Measurements from ENCODE around the gene SMIM33. TPM values are rescaled to one million over a fixed set of nuclear protein-coding genes. Genes with fewer than 3 reads are reported as not detected.
"Not testable (repeated sequence)": the region's sequence is repeated elsewhere in the genome, so short reads cannot be mapped to it uniquely, and the experiment has no call there.

SMIM33 gene
- under 1 TPM in 2 of 4 donors, not detected in 2; 0.07 to 0.08 TPM for polyA plus RNA-seq (ENCODE audit: insufficient read length in 4 of 4)

GRCh38 chr5:139470821-139471300, at the start of gene SMIM33:
Gene SMIM33 (plus strand): TSS chr5:139471004. CDS start chr5:139471122, 118 bp downstream.
- no peak for DNase-seq (ENCODE audit: low read depth in 4 of 4, low spot score in 3 of 4)

- DNase-seq (ENCODE audit: low read depth in 4 of 4, low spot score in 3 of 4) = peak in 1 of 4 donors; percentile 42
These were observed 48.4 kb upstream of the SMIM33 start for GRCh38 chr5:139422307-139422893.

DNA sequence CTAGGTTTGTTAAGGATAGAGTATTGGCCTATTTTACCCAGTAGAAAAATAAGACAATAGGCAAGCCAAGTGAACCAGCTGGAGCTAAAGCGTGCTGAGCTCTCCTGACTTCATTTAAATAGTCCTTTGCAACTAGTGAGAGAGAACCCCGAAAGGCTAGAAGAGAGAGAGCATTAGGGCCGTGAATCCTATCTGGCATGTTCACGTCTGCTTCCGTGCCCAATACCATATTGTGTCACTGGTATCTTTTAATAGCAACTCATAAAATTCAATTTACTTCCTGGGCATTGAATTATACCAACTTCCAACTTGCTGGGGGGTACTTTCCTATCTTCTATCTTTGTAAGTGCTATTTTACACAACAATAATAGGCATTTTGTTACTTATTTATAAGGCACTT, 45.3 kb upstream of the SMIM33 start:
- DNase-seq (ENCODE audit: low read depth in 4 of 4, low spot score in 3 of 4) = no peak

DNA sequence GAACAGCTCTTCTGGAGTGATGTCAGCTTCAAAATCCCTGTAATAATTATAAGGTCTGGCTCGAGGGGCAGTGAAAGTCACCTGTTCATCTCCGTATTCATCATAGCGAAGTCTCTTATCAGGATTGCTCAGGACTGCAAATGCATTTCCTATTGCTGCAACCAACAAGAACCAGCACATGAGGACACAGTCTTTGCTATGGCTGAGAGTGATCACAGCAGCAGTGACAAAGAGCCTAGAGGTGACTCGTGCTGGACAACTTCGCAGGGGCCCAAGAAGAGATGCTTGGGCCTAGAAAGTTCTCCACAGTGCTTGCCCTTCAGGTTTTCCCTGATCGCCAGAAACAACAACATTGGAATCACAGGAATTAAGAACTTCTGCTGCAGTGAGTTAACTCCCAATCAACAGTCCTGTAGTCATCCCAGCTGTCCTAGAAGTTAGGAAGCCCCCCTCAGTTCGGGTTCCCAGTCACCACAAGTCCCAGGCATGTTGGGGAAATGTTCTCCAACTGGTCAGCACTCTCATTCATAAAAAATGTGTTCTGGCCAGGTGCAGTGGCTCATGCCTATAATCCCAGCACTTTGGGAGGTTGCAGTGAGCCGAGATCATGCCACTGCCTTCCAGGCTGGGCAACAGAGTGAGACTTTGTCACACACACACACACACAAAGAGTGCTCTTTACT, 44.5 kb upstream of the SMIM33 start:
- no peak for DNase-seq (ENCODE audit: low read depth in 4 of 4, low spot score in 3 of 4)

GRCh38 chr5:139430015-139430414, 40.8 kb upstream of the SMIM33 start:
- no peak for DNase-seq (ENCODE audit: low read depth in 4 of 4, low spot score in 3 of 4)

DNA sequence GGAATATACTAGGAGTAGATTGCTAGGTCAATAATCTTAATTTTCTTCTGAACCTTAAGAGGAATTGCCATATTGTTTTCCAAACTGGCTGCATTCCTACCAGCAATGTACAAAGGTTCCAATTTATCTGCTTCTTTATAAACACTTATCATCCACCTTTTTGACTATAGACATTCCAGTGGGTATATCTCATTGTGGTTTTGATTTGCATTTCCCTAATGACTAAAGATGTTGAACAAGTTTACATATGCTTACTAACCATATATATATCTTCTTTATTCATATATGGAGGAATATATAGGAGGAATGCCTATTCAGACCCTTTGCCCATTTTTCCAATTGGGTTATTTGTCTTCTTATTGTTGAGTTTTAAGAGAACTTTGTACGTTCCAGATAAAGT, 39.1 kb upstream of the SMIM33 start:
- no peak for DNase-seq (ENCODE audit: low read depth in 4 of 4, low spot score in 3 of 4)

DNA sequence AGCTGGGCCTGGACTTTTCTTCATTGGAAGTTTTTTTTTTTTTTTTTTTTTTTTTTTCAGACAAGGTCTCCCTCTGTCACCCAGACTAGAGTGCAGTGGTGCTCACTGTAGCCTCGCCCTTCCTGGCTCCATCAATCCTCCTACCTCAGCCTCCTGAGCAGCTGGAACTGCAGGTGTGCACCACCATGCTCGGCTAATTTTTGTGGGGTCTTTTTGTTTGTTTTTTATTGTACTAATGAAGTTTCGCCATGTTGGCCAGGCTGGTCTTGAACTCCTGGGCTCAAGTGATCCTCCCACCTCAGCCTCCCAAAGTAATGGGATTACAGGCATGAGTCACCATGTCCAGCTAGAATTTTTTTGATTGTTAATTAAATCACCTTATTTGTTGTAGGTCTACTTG, 35.1 kb upstream of the SMIM33 start:
- DNase-seq (ENCODE audit: low read depth in 4 of 4, low spot score in 3 of 4) = no peak

DNA sequence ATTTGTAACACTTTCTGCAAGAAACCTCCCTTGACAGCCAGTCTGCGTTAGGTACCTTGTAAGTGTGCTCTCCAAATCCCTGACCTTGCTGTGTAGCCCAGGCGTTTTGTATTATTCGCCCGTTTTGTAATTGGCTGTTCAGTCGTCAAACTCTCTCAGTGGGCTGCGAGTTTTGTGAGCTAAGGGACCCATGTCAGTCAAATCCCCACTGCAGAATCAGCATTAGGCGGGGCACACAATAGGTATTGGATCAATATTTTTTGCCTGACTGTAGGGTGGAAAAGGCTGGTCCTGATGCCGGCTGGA, 32.1 kb upstream of the SMIM33 start:
- DNase-seq (ENCODE audit: low read depth in 4 of 4, low spot score in 3 of 4) = no peak

GRCh38 chr5:139439013-139439903, 31.5 kb upstream of the SMIM33 start, which contains the start of gene DNAJC18:
Gene DNAJC18 (minus strand): TSS chr5:139439525. CDS start chr5:139439445, 80 bp downstream.
- peak; percentile 81 to 89 (median 86) for DNase-seq (ENCODE audit: low read depth in 4 of 4, low spot score in 3 of 4)

GRCh38 chr5:139440416-139440815, 30.4 kb upstream of the SMIM33 start:
- not testable (repeated sequence) for DNase-seq (ENCODE audit: low read depth in 4 of 4, low spot score in 3 of 4)

GRCh38 chr5:139443831-139444453, 26.9 kb upstream of the SMIM33 start:
- DNase-seq (ENCODE audit: low read depth in 4 of 4, low spot score in 3 of 4) = no peak

DNA sequence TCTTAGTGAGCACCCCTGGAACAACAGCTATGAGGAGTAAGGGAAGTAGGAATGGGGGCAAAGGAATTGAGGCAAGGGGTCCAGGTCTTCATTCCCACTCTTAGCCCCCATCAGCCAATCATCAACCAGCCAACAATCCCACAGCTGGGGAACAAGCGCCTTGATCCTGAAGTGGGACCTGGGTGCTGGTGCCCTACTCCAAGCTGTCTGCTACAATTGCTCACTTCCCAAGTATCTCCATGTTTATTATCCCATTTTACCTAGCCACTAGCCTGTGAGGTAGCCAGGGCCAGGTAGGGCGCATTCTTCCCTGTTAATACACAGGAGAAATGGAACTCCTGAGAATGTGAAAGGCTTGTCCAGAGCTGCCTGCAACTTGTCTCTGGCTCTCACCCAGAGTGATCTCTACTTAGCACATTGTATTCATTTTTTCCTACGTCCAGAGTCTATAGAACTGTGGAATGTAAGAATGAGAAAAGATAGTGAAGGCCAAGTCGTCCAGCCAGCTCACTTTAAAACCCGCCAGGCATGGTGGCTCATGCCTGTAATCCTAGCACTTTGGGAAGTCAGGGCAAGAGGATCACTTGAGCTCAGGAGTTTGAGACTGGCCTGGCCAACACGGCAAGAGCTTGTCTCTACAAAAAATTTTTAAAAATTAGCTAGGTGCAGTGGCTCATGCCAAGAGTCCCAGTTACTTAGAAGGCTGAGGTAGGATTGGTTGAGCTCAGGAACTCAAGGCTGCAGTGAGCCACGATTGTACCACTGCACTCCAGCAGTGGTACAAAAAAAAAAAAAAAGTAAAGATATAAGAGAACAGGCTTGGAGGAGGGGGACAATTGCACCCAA, 25.3 kb upstream of the SMIM33 start:
- DNase-seq (ENCODE audit: low read depth in 4 of 4, low spot score in 3 of 4) = no peak

GRCh38 chr5:139446956-139447779, 23.6 kb upstream of the SMIM33 start:
- no peak for DNase-seq (ENCODE audit: low read depth in 4 of 4, low spot score in 3 of 4)

DNA sequence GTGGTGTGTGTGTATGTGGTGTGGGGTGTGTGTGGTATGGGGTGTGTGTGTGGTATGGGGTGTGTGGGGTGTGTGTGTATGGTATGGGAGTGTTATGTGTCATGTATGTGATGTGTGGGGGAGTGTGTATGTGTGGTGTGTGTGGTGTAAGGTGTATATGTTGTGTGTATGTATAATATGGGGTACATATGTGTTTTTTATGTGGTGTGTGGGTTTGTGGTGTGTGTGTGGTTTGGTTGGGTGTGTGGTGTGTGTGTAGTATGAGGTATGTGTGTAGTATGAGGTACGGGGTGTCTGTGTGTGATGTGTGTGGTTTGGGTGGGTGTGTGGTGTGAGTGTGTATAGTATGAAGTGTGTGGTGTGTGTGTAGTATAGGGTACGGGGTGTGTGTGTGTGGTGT, 19.6 kb upstream of the SMIM33 start:
- DNase-seq (ENCODE audit: low read depth in 4 of 4, low spot score in 3 of 4) = no peak

GRCh38 chr5:139451878-139452660, 18.7 kb upstream of the SMIM33 start:
- DNase-seq (ENCODE audit: low read depth in 4 of 4, low spot score in 3 of 4) = no peak

DNA sequence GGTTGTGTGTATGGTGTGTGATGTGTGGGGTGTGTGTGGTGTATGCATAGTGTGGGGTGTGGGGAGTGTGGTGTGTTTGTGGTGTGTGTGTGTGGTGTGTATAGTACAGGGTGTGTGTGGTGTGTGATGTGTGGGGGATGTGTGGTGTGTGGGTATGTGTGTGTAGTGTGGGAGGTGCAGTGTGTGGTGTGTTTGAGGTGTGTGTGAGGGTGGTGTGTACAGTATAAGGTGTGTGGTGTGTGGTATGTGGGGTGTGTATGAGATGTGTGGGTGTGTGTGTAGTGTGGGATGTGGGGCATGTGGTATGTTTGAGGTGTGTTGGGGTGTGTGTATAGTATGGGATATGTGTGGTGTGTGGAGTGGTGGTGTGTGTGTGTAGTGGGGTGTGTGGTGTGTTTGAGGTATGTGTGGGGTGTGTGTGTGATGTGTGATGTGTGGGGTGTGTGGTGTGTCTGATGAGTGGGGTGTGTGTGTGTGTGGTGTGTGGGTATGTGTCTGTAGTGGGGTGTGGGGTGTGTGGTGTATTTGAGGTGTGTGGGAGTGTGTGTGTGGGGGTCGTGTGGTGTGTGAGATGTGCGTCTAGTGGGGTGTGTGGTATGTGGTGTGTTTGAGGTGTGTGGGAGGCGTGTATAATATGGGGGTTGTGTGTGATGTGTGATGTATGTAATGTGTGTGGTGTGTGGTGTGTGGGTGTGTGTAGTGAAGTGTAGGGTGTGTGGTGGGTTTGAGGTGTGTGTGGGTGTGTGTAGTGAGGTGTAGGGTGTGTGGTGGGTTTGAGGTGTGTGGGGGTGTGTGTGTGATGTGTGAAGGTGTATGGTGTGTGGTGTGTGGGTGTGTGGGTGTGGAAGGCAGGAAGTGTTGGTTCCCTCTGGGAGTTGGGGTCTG, 16.9 kb upstream of the SMIM33 start:
- no peak for DNase-seq (ENCODE audit: low read depth in 4 of 4, low spot score in 3 of 4)

GRCh38 chr5:139454568-139455290, 16.1 kb upstream of the SMIM33 start:
- DNase-seq (ENCODE audit: low read depth in 4 of 4, low spot score in 3 of 4) = no peak

Measured in left renal pelvis (tissue), 4 donors.